ENCODE results near the gene ATP2C1.

ATP2C1 gene

GRCh38 chr3:130991126-130991525 lies 97.2 kb downstream of the ATP2C1 start:
- DNase-seq, result peak; percentile 17

DNA sequence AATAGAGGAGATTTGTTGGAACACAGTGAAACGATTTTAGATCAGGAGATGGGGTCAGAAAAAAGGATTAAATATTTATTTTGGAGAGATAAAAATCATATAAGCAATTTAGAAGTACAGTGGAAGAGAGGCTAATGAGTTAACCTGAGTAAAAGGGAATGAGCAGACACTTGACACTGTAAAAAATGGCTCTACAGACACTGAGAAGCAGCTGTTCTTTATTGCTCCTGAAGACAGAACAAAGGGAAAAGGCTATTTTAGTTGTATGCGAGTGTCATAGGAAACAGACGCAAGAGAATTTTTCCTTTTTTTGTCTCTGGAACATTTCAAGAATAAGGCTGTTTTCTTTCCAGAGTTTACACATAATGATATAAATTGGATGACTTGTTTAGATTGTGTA lies 98.5 kb downstream of the ATP2C1 start:
- no peak for DNase-seq

- DNase-seq, result no peak
These were observed 103.4 kb downstream of the ATP2C1 start for GRCh38 chr3:130997289-130997688.

DNA sequence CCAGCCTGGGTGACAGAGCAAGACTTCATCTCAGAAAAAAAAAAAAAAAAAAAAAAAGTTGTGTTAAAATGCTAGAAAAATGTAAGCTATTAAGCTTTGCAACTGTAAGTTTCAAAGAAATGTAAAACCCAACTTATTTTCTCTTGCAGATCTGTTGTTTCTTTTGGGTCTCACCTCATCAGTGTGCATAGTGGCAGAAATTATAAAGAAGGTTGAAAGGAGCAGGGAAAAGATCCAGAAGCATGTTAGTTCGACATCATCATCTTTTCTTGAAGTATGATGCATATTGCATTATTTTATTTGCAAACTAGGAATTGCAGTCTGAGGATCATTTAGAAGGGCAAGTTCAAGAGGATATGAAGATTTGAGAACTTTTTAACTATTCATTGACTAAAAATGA lies 107.2 kb downstream of the ATP2C1 start:
- DNase-seq, result no peak

- peak; percentile 20 for DNase-seq
These were observed 110.7 kb downstream of the ATP2C1 start for GRCh38 chr3:131004603-131005002.

GRCh38 chr3:131007256-131007655 lies 113.4 kb downstream of the ATP2C1 start:
- no peak for DNase-seq

DNA sequence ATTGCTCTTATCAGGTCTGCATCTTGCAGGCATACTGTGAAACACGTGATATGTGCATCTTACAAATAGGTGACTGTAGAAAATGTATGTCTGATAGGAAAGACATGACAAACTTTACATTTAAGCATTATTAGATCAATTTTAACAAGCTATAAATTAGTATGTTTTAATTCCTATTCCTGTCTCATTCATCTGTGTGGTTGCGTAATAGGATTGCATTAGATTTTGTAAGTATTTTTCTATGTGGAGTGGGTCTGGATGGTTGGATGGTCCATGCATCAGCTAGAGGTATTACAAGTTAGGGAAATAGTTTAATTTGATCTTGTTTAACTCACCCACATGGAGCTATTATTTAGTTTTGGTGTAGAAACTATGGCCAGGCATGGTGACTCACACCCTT lies 113.9 kb downstream of the ATP2C1 start:
- DNase-seq, result no peak

- DNase-seq, result no peak
These were observed 114.4 kb downstream of the ATP2C1 start for GRCh38 chr3:131008326-131008725.

DNA sequence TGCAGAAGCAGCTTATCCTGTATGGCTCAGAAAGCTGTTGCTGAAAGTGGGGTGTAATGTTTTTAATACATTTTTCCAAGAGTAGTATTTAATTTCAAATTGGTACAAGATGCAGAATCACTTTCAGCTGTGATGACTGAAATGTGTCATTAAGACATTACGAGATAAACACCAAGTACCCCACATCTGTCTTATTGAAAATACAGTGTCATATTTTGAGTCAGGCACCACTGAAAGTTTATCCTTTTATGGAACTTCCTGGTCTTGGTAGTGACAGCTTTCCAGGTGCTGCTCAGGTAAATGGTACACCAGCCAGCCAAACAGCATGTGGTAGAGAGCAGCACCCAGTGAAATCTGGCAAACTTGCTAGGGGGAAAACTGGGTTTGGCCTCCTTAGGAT lies 115.8 kb downstream of the ATP2C1 start:
- peak; percentile 12 for DNase-seq

DNA sequence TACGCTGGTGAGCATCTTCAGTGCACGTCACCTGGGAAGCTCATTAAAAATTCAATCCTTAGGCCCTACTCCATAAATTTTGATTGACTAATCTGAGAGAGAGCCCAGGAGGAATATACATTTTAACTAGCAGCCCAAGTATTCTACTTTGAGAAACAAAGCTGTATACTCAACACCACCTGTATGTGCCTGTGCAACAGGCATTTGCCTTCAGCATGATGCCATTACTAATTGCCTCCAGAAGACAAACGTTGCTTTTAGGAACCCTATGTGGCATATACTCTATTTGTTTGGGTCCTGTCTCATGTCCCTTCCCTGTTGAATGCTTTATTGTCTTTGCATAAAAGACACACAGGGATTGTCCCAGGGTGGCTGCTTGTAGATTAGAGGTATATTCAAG lies 125.1 kb downstream of the ATP2C1 start:
- DNase-seq, result no peak

DNA sequence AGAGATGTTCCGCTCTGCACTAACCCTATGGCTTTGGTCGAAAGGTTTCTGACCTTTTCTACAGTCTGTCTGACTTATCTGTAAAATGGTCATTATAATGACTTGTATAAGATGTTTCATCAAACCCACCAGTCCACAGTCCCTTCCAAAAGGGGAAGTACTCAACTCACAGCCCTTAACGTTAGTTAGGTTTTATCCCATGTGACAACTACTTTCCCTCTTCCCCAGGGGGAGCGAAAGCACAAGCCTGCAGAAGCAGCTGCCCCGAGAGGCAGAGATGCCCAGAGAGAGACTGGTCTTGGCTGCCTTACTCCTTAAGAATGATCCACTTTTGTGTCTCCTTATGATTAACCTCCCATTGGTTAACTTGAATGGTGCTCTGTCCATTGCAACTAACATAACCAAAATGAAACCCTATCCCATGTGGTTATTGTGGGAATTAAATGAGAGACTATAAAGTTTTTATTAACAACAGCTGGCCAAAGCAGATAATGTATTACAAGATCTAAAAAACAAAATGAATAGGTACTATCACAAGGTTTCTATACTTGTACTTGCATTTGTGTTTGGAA lies 126.3 kb downstream of the ATP2C1 start:
- no peak for DNase-seq

GRCh38 chr3:131025539-131025938 lies 131.7 kb downstream of the ATP2C1 start:
- no peak for DNase-seq

GRCh38 chr3:131026321-131027151 lies 132.7 kb downstream of the ATP2C1 start, which contains the start of the genes ASTE1 and NEK11:
Gene ASTE1 (minus strand): TSS chr3:131026825. CDS start chr3:131025306, 1,519 bp downstream.
Gene NEK11 (plus strand): TSS chr3:131026877. CDS start chr3:131029709, 2,832 bp downstream.
- peak; percentile 92 for DNase-seq

- no peak for DNase-seq
These were observed 135.0 kb downstream of the ATP2C1 start for GRCh38 chr3:131028844-131029243.

GRCh38 chr3:131031660-131032059 lies 137.8 kb downstream of the ATP2C1 start:
- no peak for DNase-seq

DNA sequence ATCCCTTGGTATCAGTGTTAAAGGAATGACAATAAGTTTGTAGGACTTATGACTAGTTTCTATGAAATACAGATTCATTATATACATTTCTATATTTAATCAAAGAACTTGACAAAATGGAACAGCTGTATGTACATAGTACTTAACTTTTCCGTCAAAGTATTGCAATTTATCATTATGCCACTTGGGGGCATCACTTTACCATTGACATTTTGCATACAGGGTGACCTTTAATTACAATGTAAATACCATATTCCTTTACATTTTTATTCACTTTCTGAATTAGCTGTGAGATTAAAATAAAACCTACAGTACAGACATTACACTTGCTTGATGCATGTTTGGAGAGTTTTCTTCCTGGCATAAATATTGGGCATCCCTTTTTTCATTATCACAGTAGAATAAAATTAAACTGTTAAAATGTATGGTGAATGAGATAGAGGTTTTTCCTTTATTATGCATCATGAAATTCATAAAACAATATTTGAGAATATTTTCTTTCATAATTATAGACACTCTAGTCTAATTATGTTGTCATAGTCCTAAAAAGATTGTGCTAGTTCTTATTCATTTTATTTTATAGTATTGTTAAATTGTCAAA lies 139.7 kb downstream of the ATP2C1 start:
- DNase-seq, result peak; percentile 72

GRCh38 chr3:131036200-131036816 lies 142.4 kb downstream of the ATP2C1 start:
- DNase-seq, result no peak

DNA sequence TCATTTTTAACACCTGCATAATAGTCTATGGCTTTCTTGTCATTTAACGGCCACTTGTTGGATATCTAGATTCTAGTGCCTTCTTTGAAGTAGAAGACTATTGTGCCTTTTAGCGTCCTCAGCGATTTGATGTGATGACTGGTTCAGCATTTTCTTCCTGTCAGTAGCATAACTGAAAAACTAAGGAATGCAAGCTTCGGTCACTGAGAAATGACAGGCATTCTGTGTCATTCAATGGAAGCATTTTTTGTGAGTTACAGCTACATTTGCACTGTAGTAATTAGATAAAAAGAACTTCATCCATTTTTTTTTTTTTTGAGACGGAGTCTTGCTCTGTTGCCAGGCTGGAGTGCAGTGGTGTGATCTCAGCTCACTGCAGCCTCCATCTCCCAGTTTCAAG lies 143.1 kb downstream of the ATP2C1 start:
- no peak for DNase-seq

- peak; percentile 9 for DNase-seq
These were observed 144.4 kb downstream of the ATP2C1 start for GRCh38 chr3:131038326-131038725.

DNA sequence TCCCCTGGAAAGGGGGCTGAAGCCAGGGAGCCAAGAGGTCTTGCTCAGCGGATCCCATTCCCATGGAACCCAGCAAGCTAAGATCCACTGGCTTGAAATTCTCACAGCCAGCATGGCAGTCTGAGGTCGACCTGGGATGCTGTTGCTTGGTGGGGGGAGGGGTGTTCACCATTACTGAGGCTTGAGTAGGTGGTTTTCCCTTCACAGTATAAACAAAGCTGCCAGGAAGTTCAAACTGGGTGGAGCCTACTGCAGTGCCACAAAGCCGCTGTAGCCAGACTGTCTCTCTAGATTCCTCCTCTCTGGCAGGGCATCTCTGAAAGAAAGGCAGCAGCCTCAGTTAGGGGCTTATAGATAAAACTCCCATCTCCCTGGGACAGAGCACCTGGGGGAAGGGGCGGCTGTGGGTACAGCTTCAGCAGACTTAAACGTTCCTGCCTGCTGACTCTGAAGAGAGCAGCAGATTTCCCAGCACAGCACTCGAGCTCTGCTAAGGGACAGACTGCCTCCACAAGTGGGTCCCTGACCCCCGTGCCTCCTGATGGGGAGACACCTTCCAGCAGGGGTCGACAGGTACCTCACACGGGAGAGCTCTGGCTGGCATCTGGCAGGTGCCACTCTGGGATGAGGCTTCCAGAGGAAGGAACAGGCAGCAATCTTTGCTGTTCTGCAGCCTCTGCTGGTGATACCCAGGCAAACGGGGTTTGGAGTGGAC lies 148.5 kb downstream of the ATP2C1 start:
- peak; percentile 54 for DNase-seq

- DNase-seq, result no peak
These were observed 153.7 kb downstream of the ATP2C1 start for GRCh38 chr3:131047582-131047981.

- no peak for DNase-seq
These were observed 154.1 kb downstream of the ATP2C1 start for GRCh38 chr3:131048030-131048429.

DNA sequence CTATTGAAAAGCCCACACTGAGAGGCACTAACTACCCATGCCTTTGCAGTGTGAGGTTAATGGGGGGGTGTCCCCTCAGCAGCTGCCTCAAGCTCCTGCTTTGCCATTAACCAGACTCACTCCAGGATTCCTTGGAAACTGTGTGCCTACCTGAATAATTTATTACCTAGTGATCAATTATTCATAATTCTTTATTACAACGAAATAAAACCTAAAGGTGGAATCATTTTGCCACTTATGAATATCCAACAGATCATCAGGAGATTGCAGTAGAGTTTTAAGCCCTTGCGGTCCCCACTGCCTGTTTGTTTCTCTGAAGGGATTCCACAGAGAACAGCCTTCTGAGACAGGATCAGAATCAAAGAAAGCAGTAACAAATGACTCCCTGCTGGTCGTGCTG lies 156.1 kb downstream of the ATP2C1 start:
- no peak for DNase-seq
